ENCODE data around the gene ZNF835. TPM values are rescaled to one million over a fixed set of nuclear protein-coding genes. Genes with fewer than 3 reads are reported as not detected.

ZNF835 gene
- 0.20 and 1.8 TPM in 2 replicates for total RNA-seq

DNA sequence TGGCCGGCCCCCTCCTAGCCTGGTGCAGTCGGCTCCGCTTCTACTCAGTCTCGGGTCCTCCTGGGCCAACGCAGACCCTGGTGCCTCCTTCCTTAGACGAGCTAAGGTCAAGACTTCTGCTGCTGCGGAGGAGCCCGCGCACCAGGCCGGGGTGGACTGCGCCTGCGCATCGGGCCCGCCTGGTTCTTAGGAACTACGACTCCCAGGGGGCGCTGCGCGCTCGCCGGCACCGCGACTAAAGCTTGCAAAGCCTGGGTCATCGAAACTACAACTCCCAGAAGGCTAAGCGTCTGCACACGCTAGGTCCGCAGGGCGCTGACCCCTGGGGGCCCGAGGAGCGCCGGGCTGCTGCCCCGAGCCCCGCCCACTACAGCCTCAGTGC, at the start of gene ZNF835:
Gene ZNF835, minus strand, starts transcription at position 145 of the 382 bp plus-strand sequence. CDS start 6,559 bp downstream, outside the sequence.

GRCh38 chr19:56642711-56643459, 28.7 kb downstream of the ZNF835 start, which contains the start of gene SMIM17:
TSS of gene SMIM17 (plus strand) at chr19:56643159. CDS start at chr19:56645668, 2,509 bp downstream.

Other genes with a start within 250 kb of the ZNF835 start
- gene ZNF667, start 194.4 kb downstream of the ZNF835 start, total RNA-seq, result 0.98 and 3.3 TPM in 2 replicates
- gene ZNF471, start 163.9 kb downstream of the ZNF835 start, total RNA-seq, result 1.8 and 2.2 TPM in 2 replicates
- 5.1 and 7.0 TPM in 2 replicates for gene ZFP28, start 132.8 kb downstream of the ZNF835 start, total RNA-seq
- gene ZNF470, start 104.3 kb downstream of the ZNF835 start, total RNA-seq, result 4.0 and 4.1 TPM in 2 replicates
- 5.5 and 5.9 TPM in 2 replicates for gene ZNF71, start 76.5 kb downstream of the ZNF835 start, total RNA-seq
- 0.39 TPM in 1 of 2 replicates, not detected in the other for gene SMIM17, start 28.6 kb downstream of the ZNF835 start, total RNA-seq
- 0.39 and 1.8 TPM in 2 replicates for gene PEG3, start 169.0 kb upstream of the ZNF835 start, total RNA-seq
- gene ZIM2, start 169.0 kb upstream of the ZNF835 start, total RNA-seq, result not detected in 2 replicates